GM19395 (cell line): ENCODE measurements around the gene DMTF1.
"Not testable (repeated sequence)": the region's sequence is repeated elsewhere in the genome, so short reads cannot be mapped to it uniquely, and the experiment has no call there.

Experiments used
- ATAC-seq: cut with Tn5 transposase; IDR thresholded peaks from one replicate; pipeline ENCODE4 v1.9.1; 2021; ENCODE audit warnings: mild to moderate bottlenecking, moderate library complexity; ENCODE audit not compliant: unreplicated experiment

DMTF1 gene

GRCh38 chr7:87220026-87220733 is 67.9 kb downstream of the DMTF1 start:
- peak; percentile 32 for ATAC-seq

GRCh38 chr7:87220734-87221215 is 68.5 kb downstream of the DMTF1 start:
- no peak for ATAC-seq

GRCh38 chr7:87223666-87224065 is 71.4 kb downstream of the DMTF1 start:
- ATAC-seq: no peak

- no peak for ATAC-seq
Measured at GRCh38 chr7:87225696-87226095, 73.4 kb downstream of the DMTF1 start.

- peak; percentile 71 for ATAC-seq
Measured at GRCh38 chr7:87226495-87226894, 74.2 kb downstream of the DMTF1 start.

- no peak for ATAC-seq
Measured at GRCh38 chr7:87231258-87231657, 79.0 kb downstream of the DMTF1 start.

GRCh38 chr7:87231711-87232110 is 79.5 kb downstream of the DMTF1 start:
- no peak for ATAC-seq

- no peak for ATAC-seq
Measured at GRCh38 chr7:87234949-87235348, 82.7 kb downstream of the DMTF1 start.

- not testable (repeated sequence) for ATAC-seq
Measured at GRCh38 chr7:87238464-87239051, 86.3 kb downstream of the DMTF1 start.

GRCh38 chr7:87245671-87246070 is 93.4 kb downstream of the DMTF1 start:
- ATAC-seq: not testable (repeated sequence)
